SU-DHL-6 (cell line): Measurements from ENCODE around the gene ATG10.
A peak's percentile ranks its signal among the peaks of the same experiment; 100 is the strongest.

Experiments used
- H2AFZ ChIP-seq: fragments of 200-600 bp; sonication (generic); 2 replicates; pipeline ENCODE4 v1.6.1; 2014; ENCODE audit warnings: low read depth, mild to moderate bottlenecking, moderate library complexity, mixed read lengths, antibody characterized with exemption, low read length; ENCODE audit not compliant: severe bottlenecking
- H3F3A ChIP-seq: fragments of 200-600 bp; shearing (Covaris generic); 2 replicates; pipeline ENCODE4 v1.6.0; 2016; ENCODE audit warnings: antibody characterized with exemption, mild to moderate bottlenecking; ENCODE audit not compliant: insufficient read depth
- H3K27ac ChIP-seq: fragments of 200-600 bp; sonication (generic); 2 replicates; pipeline ENCODE4 v1.5.1; 2016; ENCODE audit warnings: low read depth, mild to moderate bottlenecking, low read length, moderate library complexity, mixed read lengths
- H3K27me3 ChIP-seq: fragments of 200-600 bp; sonication (generic), shearing (Covaris generic); 2 replicates; pipeline ENCODE4 v1.6.0; 2014; ENCODE audit warnings: mild to moderate bottlenecking, low read length
- H3K36me3 ChIP-seq: fragments of 200-600 bp; sonication (generic); 2 replicates; pipeline ENCODE4 v1.6.1; 2014; ENCODE audit warnings: mild to moderate bottlenecking, low read length, mixed read lengths
- H3K4me2 ChIP-seq: fragments of 300-600, 200-600 bp; shearing (Covaris generic), sonication (generic); 2 replicates; pipeline ENCODE4 v1.6.0; 2014; ENCODE audit warnings: low read length, low read depth, mild to moderate bottlenecking; ENCODE audit not compliant: poor library complexity, severe bottlenecking
- H3K4me3 ChIP-seq: fragments of 200-600 bp; sonication (generic); 2 replicates; pipeline ENCODE4 v1.5.1; 2014; ENCODE audit warnings: antibody characterized with exemption, low read length, mild to moderate bottlenecking, mixed read lengths; ENCODE audit not compliant: insufficient read depth, poor library complexity, severe bottlenecking
- H3K79me2 ChIP-seq: fragments of 200-600 bp; sonication (generic); 2 replicates; pipeline ENCODE4 v1.6.1; 2014; ENCODE audit warnings: mild to moderate bottlenecking, low read length, moderate library complexity; ENCODE audit not compliant: insufficient read depth
- H3K9ac ChIP-seq: fragments of 200-600 bp; sonication (generic); 2 replicates; pipeline ENCODE4 v1.7.0; 2014; ENCODE audit warnings: mild to moderate bottlenecking, low read length
- H3K9me2 ChIP-seq: fragments of 200-600 bp; sonication (generic); replicated peaks from 2 replicates; pipeline ENCODE4 v1.6.1; 2014; ENCODE audit warnings: low read length; ENCODE audit not compliant: insufficient read depth
- H3K9me3 ChIP-seq: fragments of 200-600 bp; sonication (generic); 2 replicates; pipeline ENCODE4 v1.6.1; 2014; ENCODE audit warnings: low read length, mixed read lengths; ENCODE audit not compliant: insufficient read depth
- H4K20me1 ChIP-seq: fragments of 200-600 bp; sonication (generic); 2 replicates; pipeline ENCODE4 v1.6.1; 2014; ENCODE audit warnings: low read depth, mild to moderate bottlenecking, antibody characterized with exemption, low read length, moderate library complexity, mixed read lengths
- CTCF ChIP-seq: fragments of 200-600 bp; sonication (generic); IDR thresholded peaks from one replicate; pipeline ENCODE4 v1.5.1; 2017; ENCODE audit warnings: antibody characterized with exemption, mild to moderate bottlenecking, low read length, moderate library complexity; ENCODE audit not compliant: insufficient read depth, poor library complexity, severe bottlenecking
- EZH2phosphoT487 ChIP-seq: fragments of 200-600 bp; sonication (generic), shearing (Covaris generic); conservative IDR thresholded peaks from 2 replicates; pipeline ENCODE4 v1.6.1; 2018; ENCODE audit warnings: mild to moderate bottlenecking, antibody characterized with exemption, low read length, moderate library complexity, mixed read lengths

Gene ATG10

DNA sequence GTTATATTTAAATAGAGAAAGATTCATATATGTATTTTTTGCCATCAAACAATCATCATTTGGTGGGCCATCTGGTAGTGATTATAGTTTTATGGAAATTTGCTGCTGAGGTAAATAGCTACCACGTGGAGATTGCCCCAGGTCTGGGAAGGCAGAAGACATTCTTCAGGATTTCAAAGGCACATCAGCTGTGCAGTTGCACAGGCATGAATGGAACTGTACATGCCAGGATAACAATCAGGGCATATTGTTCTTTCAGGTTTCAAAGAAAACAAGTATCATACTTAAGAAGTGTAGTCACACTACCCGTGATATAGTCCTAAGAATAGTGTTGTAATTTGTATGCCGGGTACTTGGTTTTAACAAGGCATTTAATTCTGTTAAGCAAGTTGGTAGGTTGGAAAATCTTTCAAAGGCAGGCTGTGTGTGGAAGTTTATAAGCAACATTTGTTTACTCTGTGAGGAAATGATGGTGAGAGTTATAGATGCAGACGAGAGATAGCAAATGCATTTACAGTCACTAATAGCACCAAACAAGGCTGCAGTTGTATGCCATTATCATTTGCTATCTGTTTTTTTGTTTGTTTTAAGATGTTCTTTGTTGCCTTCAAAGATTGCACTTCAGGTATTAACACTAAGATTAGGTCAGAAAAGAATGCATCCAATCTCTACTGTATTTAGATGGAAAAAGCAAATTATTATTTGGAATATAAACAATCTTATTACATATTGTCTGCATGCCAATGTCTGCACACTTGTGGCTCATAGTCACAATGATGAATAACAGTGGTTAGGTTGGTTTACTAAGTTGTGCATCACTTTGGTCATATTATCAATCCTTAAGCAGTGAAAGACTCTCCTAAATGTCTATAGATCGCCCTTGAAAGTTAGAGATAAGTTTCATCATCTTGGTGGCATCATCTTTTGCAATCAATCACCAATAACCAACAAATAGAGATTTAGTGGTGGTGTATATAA lies 251.1 kb downstream of the ATG10 start:
- Histone ChIP-seq H3K36me3 (no peaks in the 10 kb centered on the region), H3K4me2 (no peak overlapping the region), H3F3A (no peaks in the 10 kb centered on the region), H3K4me3 (no peak overlapping the region), H3K27me3 (no peaks in the 10 kb centered on the region), H3K27ac (no peak overlapping the region), H3K79me2 (no peaks in the 10 kb centered on the region), H3K9me2 (no peaks in the 10 kb centered on the region), H2AFZ (no peak overlapping the region), H4K20me1 (no peaks in the 10 kb centered on the region), H3K9me3 (no peaks in the 10 kb centered on the region), H3K9ac (no peak overlapping the region)
- TF ChIP-seq CTCF (no peak), EZH2phosphoT487 (no peak)

GRCh38 chr5:82225525-82226172 lies 253.8 kb downstream of the ATG10 start:
- Histone ChIP-seq H3K4me3 (no peak overlapping the region), H3K27me3 (no peaks in the 10 kb centered on the region), H3K79me2 (no peaks in the 10 kb centered on the region), H3K36me3 (no peaks in the 10 kb centered on the region), H2AFZ (no peak overlapping the region), H3K9me2 (no peaks in the 10 kb centered on the region), H3K4me2 (no peak overlapping the region), H4K20me1 (no peaks in the 10 kb centered on the region), H3K9me3 (no peaks in the 10 kb centered on the region), H3K9ac (no peak overlapping the region), H3F3A (no peaks in the 10 kb centered on the region), H3K27ac (no peak overlapping the region)
- TF ChIP-seq EZH2phosphoT487 (no peak), CTCF (peak; percentile 61)

DNA sequence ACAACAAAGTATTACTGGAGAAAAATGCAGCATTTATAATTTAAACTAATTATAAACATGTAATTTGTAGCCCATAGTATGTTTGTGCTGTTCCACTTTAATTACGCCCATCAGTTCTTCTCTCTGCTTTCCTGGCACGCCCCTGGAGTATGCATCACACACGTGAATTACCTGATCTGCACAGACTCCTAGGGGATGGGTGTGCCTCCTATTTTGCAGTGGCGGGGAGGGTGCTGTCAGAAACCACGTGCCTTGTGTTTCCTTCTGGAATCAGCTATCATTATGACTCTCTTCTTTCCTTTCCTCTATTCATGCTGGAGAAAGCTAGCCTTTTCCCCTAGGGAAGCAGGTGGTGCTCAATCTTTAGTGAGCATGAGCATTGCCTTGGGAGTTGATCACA lies 263.1 kb downstream of the ATG10 start:
- no peak overlapping the region for H2AFZ ChIP-seq
- H3K27me3 ChIP-seq: no peaks in the 10 kb centered on the region
- H3K9me2 ChIP-seq: no peaks in the 10 kb centered on the region
- no peak overlapping the region for H3K4me2 ChIP-seq
- H3K36me3 ChIP-seq: no peaks in the 10 kb centered on the region
- H3K9ac ChIP-seq: no peak overlapping the region
- no peaks in the 10 kb centered on the region for H3K79me2 ChIP-seq
- no peaks in the 10 kb centered on the region for H4K20me1 ChIP-seq
- no peak overlapping the region for H3K4me3 ChIP-seq
- H3K9me3 ChIP-seq: no peaks in the 10 kb centered on the region
- H3K27ac ChIP-seq: no peak overlapping the region
- H3F3A ChIP-seq: no peaks in the 10 kb centered on the region
- no peak for TF ChIP-seq CTCF
- TF ChIP-seq EZH2phosphoT487: no peak
